ENCODE results near the gene KITLG. TPM values are rescaled to one million over a fixed set of nuclear protein-coding genes. Genes with fewer than 3 reads are reported as not detected.
"Not testable (repeated sequence)": the region's sequence is repeated elsewhere in the genome, so short reads cannot be mapped to it uniquely, and the experiment has no call there.

Gene KITLG, protein sequence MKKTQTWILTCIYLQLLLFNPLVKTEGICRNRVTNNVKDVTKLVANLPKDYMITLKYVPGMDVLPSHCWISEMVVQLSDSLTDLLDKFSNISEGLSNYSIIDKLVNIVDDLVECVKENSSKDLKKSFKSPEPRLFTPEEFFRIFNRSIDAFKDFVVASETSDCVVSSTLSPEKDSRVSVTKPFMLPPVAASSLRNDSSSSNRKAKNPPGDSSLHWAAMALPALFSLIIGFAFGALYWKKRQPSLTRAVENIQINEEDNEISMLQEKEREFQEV
- total RNA-seq, result 1 to 10 TPM; 4.4 to 4.9 TPM

DNA sequence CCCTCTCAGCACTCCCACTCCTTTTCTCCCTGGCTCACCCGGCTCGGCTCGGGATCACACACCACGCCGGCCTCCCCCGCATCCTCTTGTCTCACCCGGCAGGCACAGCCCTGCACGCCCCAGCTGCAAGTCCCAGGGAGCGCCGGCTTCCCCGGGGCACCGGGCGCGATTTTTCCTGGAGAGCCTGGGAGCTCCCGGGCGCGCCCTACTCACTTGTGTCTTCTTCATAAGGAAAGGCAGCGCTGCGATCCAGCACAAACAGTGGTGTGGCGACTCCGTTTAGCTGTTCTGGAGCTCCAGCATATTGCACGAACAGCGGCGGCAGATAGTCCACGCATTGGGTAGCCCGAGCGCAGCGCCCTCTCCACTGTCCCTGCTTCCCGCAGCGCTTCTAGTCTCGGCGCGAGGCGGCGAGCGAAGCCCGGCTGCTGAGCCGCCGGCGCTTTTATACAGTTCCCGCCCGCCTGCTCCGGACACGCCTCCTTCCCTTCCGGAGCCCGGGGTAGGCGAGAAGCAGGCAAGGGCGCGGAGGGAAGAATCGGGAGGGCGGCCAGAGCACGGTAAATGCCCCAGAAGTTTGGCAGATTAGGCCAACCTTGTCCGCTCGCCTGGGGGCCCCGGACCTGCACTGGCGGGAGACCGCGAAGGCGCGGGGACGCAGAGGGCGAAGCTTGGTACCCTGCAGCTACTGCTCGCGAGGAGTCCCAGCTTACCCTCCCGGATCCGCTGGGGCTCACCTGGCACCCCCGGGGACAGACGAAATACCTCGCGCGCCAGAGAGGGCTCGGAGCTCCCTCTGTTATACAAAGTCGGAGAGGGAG is at the start of gene KITLG:
TSS of gene KITLG (minus strand) at position 421 of the 821 bp plus-strand sequence. CDS start at position 228, 193 bp downstream.
- intact Hi-C loops (cut with DNase I), result no loop called here
- TF ChIP-seq POLR2A (IDR thresholded peaks at IDR 0.05), result peak; percentile 75 to 95 (median 90)
- TF ChIP-seq, protein P1, sequence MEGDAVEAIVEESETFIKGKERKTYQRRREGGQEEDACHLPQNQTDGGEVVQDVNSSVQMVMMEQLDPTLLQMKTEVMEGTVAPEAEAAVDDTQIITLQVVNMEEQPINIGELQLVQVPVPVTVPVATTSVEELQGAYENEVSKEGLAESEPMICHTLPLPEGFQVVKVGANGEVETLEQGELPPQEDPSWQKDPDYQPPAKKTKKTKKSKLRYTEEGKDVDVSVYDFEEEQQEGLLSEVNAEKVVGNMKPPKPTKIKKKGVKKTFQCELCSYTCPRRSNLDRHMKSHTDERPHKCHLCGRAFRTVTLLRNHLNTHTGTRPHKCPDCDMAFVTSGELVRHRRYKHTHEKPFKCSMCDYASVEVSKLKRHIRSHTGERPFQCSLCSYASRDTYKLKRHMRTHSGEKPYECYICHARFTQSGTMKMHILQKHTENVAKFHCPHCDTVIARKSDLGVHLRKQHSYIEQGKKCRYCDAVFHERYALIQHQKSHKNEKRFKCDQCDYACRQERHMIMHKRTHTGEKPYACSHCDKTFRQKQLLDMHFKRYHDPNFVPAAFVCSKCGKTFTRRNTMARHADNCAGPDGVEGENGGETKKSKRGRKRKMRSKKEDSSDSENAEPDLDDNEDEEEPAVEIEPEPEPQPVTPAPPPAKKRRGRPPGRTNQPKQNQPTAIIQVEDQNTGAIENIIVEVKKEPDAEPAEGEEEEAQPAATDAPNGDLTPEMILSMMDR (IDR thresholded peaks at IDR 0.05), result peak; percentile 15 to 61 (median 48)
- 0 to 1% methylated on average over 18 to 71 of the region's 73 CpGs for WGBS, 2 donors

DNA sequence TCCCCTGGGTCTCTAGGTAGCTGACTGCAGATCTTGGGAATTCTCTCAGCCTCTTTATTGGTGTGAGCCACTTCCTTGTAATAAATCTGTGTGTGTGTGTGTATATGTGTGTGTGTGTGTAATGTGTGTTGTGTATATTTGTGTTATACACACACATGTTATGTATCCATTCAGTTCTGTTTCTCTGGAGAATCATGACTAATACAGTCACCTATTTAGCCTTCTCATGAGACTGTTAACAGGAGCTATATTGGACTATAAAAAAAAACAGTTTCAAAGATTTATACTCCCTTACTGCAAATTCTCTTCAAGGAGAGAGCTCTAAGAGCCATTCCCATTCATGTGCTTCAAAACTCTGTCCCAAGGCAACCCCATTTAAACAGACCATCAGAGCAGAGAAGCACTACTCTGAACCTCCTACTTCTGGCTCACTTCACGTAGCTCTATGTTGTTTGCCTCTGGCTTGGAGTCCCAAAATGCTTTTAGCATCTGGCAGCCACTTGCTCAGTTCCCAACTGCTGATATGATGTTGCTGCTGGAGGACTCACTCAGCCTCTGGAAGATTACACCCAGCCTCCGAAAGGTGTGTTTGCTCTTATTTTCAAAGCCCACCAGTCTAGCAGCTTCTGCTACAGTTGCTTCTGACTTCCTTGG is 48.7 kb upstream of the KITLG start:
- no peaks in the 10 kb centered on the region for H3K27me3 ChIP-seq
- TF ChIP-seq, protein P1 (IDR thresholded peaks at IDR 0.05), result no peak
- no peak for TF ChIP-seq POLR2A (IDR thresholded peaks at IDR 0.05)
- intact Hi-C loops (cut with DNase I), result no loop called here
- H3K4me3 ChIP-seq, result no peak overlapping the region
- WGBS, 2 donors, result 31 to 34% methylated on average over 2 of the region's 2 CpGs
- peak; percentile 49 to 80 (median 68) for DNase-seq
- H3K27ac ChIP-seq, result peak overlapping the region in 3 of 4 donors; percentile 10 to 47 (median 28)
- no peaks in the 10 kb centered on the region for H3K36me3 ChIP-seq (replicated peaks in 1 of 2; ENCODE audit: insufficient read depth in 1 of 2, low read depth in 2 of 2)
- peak; percentile 84 for ATAC-seq
- H3K9me3 ChIP-seq, result no peaks in the 10 kb centered on the region
- peaks cover 17% of the 10 kb centered on the region for H3K4me1 ChIP-seq

More for the DNA sequence above, at the start of gene KITLG:
- Histone ChIP-seq H3K4me3 (peak within 1 kb of the TSS; percentile 7 to 83), H3K27ac (peak within 1 kb of the TSS; percentile 48 to 83 (median 69)), H3K9me3 (no peaks in the 10 kb centered on the region), H3K36me3 (replicated peaks in 1 of 2; ENCODE audit: insufficient read depth in 1 of 2, low read depth in 2 of 2) (no peaks in the 10 kb centered on the region), H3K4me1 (peaks cover 23% of the 10 kb centered on the region), H3K27me3 (no peaks in the 10 kb centered on the region)
- DNase-seq, result peak; percentile 87 to 91 (median 88)
- ATAC-seq, result peak; percentile 93

DNA sequence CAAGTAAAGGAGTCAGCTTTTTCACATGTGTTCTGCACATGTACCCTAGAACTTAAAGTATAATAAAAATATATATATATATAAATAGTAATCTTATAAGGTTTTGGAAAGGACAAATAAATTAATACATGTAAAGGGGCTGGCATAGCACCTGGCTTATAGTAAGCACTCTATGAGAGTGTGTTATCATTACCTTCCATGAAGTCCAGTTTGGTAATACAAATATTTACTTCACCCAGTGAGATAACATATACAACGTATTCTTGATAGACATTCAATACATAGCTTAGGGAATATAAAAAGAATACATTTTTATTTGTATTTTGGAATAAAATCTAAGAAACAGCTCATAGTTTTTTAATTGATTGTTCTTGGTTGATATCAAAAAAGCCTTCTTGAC is 47.8 kb upstream of the KITLG start:
- intact Hi-C loops (cut with DNase I); ATAC-seq; H3K36me3 ChIP-seq (replicated peaks in 1 of 2; ENCODE audit: insufficient read depth in 1 of 2, low read depth in 2 of 2): not testable (repeated sequence)

DNA sequence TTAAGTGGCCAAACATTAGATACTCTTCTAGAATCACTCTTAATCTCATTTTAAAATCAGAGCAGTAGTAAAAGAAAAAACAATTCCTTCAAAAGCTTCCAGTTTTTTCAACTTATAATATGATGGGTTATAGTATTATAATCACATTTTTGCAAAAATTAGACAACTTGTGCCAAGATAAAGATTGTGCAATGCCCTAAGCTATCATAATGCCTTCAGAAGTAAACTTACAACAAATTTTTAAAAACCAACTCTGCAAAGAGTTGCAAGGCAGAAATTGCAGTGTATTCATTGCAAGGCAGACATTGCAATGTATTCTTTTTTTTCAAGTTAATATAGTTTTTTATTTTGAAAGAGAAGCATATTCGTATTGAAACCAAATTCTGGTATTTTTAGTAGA is 47.2 kb upstream of the KITLG start:
- Histone ChIP-seq H3K27me3 (no peaks in the 10 kb centered on the region), H3K4me3 (no peak overlapping the region), H3K36me3 (replicated peaks in 1 of 2; ENCODE audit: insufficient read depth in 1 of 2, low read depth in 2 of 2) (no peaks in the 10 kb centered on the region), H3K27ac (no peak overlapping the region), H3K9me3 (no peaks in the 10 kb centered on the region), H3K4me1 (peaks cover 11% of the 10 kb centered on the region)
- WGBS, 2 donors, result 48 to 69% methylated on average over 1 of the region's 1 CpG
- DNase-seq (no peak), ATAC-seq (no peak)
- no peak for TF ChIP-seq POLR2A (IDR thresholded peaks at IDR 0.05)
- TF ChIP-seq, protein P1 (IDR thresholded peaks at IDR 0.05), result no peak
- intact Hi-C loops (cut with DNase I), result no loop called here

More for the DNA sequence above, 47.8 kb upstream of the KITLG start:
- DNase-seq, H3K4me3 ChIP-seq, H3K27me3 ChIP-seq, H3K9me3 ChIP-seq, H3K27ac ChIP-seq: not testable (repeated sequence)
- 32 to 40% methylated on average over 1 of the region's 1 CpG for WGBS, 2 donors
- H3K4me1 ChIP-seq, result peaks cover 11% of the 10 kb centered on the region

DNA sequence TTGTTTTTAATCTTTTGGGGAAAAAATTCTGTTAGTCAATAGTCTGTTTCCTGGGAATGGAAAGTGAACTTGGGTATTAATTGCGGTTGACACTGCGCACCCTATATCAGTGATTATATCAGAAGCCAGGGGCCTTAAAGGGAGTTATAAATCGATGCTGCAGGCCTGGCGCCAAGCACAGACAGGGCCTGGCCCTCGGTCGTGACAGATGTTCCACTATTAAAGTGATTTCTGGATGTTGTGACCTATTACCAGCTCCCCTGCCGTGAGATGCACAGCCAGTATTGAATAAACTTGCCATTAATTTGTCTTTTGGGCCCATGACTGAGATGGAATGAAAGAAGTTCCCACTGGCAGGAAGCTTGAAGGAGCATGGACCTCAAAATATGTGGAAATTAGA is 45.1 kb upstream of the KITLG start:
- no peak overlapping the region for H3K27ac ChIP-seq
- H3K4me3 ChIP-seq, result no peak overlapping the region
- H3K9me3 ChIP-seq, result no peaks in the 10 kb centered on the region
- H3K27me3 ChIP-seq, result no peaks in the 10 kb centered on the region
- ATAC-seq, result no peak
- TF ChIP-seq, protein P1 (IDR thresholded peaks at IDR 0.05), result no peak
- no peaks in the 10 kb centered on the region for H3K36me3 ChIP-seq (replicated peaks in 1 of 2; ENCODE audit: insufficient read depth in 1 of 2, low read depth in 2 of 2)
- H3K4me1 ChIP-seq, result peaks cover 11% of the 10 kb centered on the region
- DNase-seq, result no peak
- intact Hi-C loops (cut with DNase I), result no loop called here
- WGBS, 2 donors, result 76 to 80% methylated on average over 7 of the region's 7 CpGs
